ENCODE measurements around the gene SPATA1. TPM values are rescaled to one million over a fixed set of nuclear protein-coding genes. Genes with fewer than 3 reads are reported as not detected.

SPATA1 gene
- total RNA-seq, 1 donor from 2014 or later = 1.2 TPM

DNA sequence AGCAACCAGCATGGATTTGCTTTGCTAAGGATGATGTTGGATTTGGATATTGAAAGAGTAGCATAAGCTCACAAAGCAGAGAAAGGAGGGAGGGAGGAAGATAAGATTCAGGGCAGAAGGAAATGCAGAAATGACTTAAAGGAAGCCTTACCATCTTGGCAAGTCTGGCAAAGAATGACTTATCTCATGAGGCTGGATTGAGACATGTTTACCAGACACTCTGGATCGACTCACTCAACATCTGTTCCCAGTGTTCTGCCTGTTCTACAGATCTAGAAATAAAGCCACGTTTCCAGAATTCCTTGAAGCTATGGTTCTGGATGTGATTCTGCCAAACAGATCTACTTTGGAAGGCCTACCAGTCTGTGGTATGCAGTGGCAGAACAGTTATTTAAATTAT lies 106.8 kb downstream of the SPATA1 start:
- no peak overlapping the region for H3K4me3 Mint-ChIP-seq (ENCODE audit: unreplicated experiment)
- H3K27ac Mint-ChIP-seq (ENCODE audit: unreplicated experiment) = no peak overlapping the region
- peaks cover 3% of the 10 kb centered on the region for H3K4me1 Mint-ChIP-seq (ENCODE audit: unreplicated experiment)
- H3K36me3 Mint-ChIP-seq (ENCODE audit: low read depth, unreplicated experiment) = peaks cover 12% of the 10 kb centered on the region
- H3K9me3 Mint-ChIP-seq (ENCODE audit: unreplicated experiment) = peaks cover 15% of the 10 kb centered on the region
- TF ChIP-seq CTCF (IDR thresholded peaks at IDR 0.05; ENCODE audit: unreplicated experiment) = no peak
- H3K27me3 Mint-ChIP-seq (ENCODE audit: unreplicated experiment) = peaks cover 2% of the 10 kb centered on the region
- no peak for DNase-seq (ENCODE audit: low spot score)

- Mint-ChIP-seq H3K27me3 (ENCODE audit: unreplicated experiment) (peaks cover 2% of the 10 kb centered on the region), H3K27ac (ENCODE audit: unreplicated experiment) (no peak overlapping the region), H3K9me3 (ENCODE audit: unreplicated experiment) (peaks cover 15% of the 10 kb centered on the region), H3K4me3 (ENCODE audit: unreplicated experiment) (no peak overlapping the region), H3K4me1 (ENCODE audit: unreplicated experiment) (peaks cover 3% of the 10 kb centered on the region), H3K36me3 (ENCODE audit: low read depth, unreplicated experiment) (peaks cover 12% of the 10 kb centered on the region)
- TF ChIP-seq CTCF (IDR thresholded peaks at IDR 0.05; ENCODE audit: unreplicated experiment) = no peak
- no peak for DNase-seq (ENCODE audit: low spot score)
These were observed 107.7 kb downstream of the SPATA1 start for GRCh38 chr1:84613887-84614286.

- no peak for DNase-seq (ENCODE audit: low spot score)
- H3K9me3 Mint-ChIP-seq (ENCODE audit: unreplicated experiment) = peaks cover 15% of the 10 kb centered on the region
- no peak for TF ChIP-seq CTCF (IDR thresholded peaks at IDR 0.05; ENCODE audit: unreplicated experiment)
- no peak overlapping the region for H3K4me3 Mint-ChIP-seq (ENCODE audit: unreplicated experiment)
- peaks cover 7% of the 10 kb centered on the region for H3K27me3 Mint-ChIP-seq (ENCODE audit: unreplicated experiment)
- peaks cover 12% of the 10 kb centered on the region for H3K36me3 Mint-ChIP-seq (ENCODE audit: low read depth, unreplicated experiment)
- H3K4me1 Mint-ChIP-seq (ENCODE audit: unreplicated experiment) = peaks cover 12% of the 10 kb centered on the region
- H3K27ac Mint-ChIP-seq (ENCODE audit: unreplicated experiment) = no peak overlapping the region
These were observed 109.6 kb downstream of the SPATA1 start for GRCh38 chr1:84615790-84616189.

Other genes starting within 250 kb of the SPATA1 start
- gene SAMD13, start 204.7 kb upstream of the SPATA1 start, total RNA-seq (ENCODE audit: unreplicated experiment) = 1.8 TPM
- gene DNASE2B, start 107.9 kb upstream of the SPATA1 start, total RNA-seq (ENCODE audit: unreplicated experiment) = not detected
- 18.4 TPM for gene RPF1, start 27.1 kb upstream of the SPATA1 start, total RNA-seq (ENCODE audit: unreplicated experiment)
- gene GNG5, start 195 bp downstream of the SPATA1 start, total RNA-seq (ENCODE audit: unreplicated experiment) = 144 TPM
- 6.1 TPM for gene CTBS, start 68.1 kb downstream of the SPATA1 start, total RNA-seq (ENCODE audit: unreplicated experiment)
- gene SSX2IP, start 184.1 kb downstream of the SPATA1 start, total RNA-seq (ENCODE audit: unreplicated experiment) = 7.3 TPM